Stimulated activated CD4-positive, alpha-beta T cell treated with anti-CD3 and anti-CD28 coated beads, Interleukin-15, amount 100 ng/mL, for 1 hour (primary cell): ENCODE data around the gene FLRT2.

Experiments
- DNase-seq, 2 donors: peaks; one replicate each; pipeline ENCODE4 v3.0.0-alpha.2; 2020; ENCODE audit warnings: low read depth in 1 of 2, low spot score in 1 of 2

Gene FLRT2

DNA sequence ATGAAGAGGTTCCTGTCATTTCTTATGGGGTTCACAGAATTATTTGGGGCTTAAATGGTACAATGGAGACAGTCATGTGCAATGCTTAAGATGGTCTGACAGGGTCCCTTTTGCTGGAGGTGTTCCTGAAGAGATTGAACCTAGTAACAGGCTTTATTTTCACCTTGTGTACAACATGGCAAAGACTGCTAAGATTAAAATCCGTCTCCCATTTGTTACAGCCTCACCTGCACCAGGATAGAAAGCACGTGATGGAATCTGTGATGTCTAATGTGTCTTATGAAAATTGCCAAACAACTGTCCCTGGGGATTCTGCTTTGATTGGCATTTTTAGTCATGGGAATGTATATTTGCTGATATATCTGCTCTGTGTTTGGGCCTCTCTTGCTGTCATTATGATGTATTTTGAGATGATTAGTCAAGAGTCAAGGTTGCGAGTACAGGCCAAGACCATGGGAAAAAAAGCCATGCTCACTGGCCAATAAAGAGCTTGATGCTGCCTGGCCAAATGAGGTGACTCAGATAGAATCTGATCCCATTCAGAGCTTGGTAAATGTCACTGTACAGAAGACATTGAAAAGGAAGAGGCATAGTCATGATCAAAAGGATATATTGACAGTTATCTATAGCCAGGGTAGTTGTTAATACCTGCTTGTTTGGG lies 96.1 kb downstream of the FLRT2 start:
- DNase-seq: no peak

- no peak for DNase-seq
Measured at GRCh38 chr14:85634205-85634604, 104.3 kb downstream of the FLRT2 start.

GRCh38 chr14:85644211-85644610 lies 114.3 kb downstream of the FLRT2 start:
- DNase-seq: no peak

DNA sequence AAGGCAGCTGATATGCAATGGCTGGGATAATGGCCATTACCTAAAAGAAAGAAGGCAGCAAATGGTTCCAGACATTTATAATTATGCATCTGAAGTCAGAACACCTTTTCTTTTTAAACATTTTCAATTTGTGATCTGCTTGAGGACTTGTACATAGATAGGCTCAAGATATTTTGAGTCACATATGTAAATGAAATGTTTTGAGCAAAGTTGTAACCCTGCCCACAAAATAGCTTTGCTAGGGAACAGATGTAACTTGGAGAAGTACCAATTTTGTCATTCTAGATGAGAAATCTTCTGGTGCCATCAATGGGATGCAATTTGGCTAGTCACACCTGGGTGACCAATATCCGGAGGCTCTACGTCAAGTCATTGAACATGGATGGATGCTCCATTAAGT lies 123.1 kb downstream of the FLRT2 start:
- DNase-seq: no peak

- DNase-seq: no peak
Measured at GRCh38 chr14:85660243-85660922, 130.4 kb downstream of the FLRT2 start.

GRCh38 chr14:85662096-85662495 lies 132.2 kb downstream of the FLRT2 start:
- no peak for DNase-seq

GRCh38 chr14:85663256-85663655 lies 133.3 kb downstream of the FLRT2 start:
- DNase-seq: no peak

DNA sequence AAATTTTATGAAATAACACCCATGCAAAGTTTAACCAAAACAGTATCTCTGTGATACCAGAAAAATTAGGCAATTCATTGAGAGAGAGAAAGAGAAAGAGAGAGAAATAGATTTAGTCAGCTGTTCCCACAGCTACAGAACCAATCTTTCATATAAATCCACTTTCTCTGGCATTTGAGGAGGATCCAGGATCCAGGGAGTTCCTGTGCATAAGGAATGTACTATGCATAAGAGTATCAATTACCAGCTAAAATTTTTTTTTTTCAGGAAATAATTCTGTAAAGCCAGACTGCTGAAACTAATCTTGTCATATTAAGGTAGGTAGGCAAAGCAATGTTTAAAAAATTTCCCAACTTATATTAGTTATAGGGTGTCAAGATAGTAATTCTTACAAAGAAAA lies 133.7 kb downstream of the FLRT2 start:
- no peak for DNase-seq

- no peak for DNase-seq
Measured at GRCh38 chr14:85675957-85676356, 146.0 kb downstream of the FLRT2 start.

DNA sequence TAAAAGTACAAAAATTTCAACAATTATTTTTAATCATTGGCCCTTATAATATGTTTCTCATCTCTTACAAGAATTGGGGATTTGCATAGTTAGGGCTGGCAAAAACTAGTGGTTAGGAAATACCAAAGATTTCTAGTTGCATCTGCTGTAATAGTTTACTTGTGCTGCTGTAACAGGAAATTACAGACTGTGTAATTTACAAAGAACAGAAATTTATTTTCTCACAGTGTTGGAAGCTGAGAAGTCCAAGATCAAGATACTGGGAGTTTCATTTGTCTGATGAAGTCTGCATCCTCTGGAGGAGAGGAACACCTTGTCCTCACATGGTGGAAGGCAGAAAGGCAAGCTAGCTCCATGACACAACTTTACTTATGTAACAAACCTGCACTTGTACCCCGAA lies 157.0 kb downstream of the FLRT2 start:
- DNase-seq: no peak

- no peak for DNase-seq
Measured at GRCh38 chr14:85687456-85687855, 157.5 kb downstream of the FLRT2 start.

DNA sequence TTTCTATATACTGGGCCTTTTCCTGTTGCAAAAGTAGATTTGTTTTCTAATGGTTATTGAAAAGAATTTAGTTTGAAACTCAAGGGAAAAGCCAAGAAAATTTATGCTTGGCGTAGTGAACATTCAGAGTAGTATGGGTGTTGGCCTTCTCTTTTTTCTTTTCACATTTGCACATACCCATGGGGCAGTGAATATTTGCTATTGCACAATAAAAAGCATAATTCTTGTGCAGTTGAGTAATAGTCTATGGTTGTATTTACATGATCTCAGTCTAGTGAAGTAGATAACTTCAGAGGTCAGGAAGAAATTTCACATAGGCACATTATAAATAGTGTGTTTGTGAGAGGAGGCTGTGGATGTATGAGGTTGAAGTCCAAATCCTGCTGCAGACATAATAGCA lies 158.1 kb downstream of the FLRT2 start:
- no peak for DNase-seq

DNA sequence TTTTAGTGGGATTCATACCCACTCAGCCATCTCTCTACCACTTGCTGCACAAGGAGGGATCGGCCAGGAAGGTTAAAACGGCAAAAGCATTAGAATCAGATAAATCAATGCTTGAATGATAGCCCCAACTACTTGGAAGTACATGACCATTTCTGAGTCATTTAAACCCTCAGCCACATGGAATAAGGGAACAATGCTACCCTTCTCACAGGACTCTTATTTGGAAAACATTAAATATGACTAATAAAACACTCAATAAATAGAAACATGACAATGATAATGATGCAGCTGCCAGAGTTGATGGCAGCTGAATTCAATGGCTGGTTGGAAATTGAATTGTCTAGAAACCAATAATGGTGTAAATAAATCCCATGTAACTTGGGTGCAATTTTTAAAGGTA lies 165.4 kb downstream of the FLRT2 start:
- no peak for DNase-seq

GRCh38 chr14:85701116-85701515 lies 171.2 kb downstream of the FLRT2 start:
- no peak for DNase-seq

DNA sequence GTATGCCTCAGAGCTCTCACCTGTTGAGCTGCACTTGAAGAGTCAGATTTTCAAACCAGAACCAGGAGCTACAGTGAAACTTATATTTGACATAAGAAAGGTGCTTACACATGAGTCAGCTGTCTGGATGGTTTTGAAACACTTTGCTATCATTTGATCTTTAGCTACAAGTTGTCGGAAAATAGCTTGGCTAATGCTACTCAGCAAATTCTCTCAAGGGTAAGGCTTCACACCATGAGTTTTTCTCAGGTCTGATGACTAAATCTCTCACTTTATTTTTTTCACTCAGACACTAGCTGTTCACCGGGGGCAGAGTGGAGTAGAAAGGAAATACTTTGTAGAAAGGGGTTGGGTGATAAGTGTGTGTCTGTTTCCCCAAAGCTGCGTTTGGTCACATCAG lies 171.8 kb downstream of the FLRT2 start:
- DNase-seq: no peak

DNA sequence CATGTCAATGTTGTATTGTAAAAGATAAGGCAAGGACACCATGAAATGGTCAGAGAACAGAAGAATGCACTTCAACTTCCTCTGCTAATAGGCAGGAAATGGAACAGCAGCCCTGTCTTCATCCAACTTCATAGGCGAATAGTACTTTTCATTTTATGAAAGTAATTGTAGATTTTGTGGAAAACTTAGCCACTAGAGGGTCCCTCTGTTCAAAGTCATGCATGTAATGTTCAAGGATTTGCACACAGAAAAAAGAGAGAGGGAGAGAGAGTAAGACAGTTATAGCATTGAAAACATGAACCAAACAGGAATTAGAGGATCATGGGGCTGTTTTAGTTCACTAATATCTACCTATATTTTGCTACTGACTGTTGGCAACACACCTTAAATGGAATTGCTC lies 172.2 kb downstream of the FLRT2 start:
- DNase-seq: no peak

DNA sequence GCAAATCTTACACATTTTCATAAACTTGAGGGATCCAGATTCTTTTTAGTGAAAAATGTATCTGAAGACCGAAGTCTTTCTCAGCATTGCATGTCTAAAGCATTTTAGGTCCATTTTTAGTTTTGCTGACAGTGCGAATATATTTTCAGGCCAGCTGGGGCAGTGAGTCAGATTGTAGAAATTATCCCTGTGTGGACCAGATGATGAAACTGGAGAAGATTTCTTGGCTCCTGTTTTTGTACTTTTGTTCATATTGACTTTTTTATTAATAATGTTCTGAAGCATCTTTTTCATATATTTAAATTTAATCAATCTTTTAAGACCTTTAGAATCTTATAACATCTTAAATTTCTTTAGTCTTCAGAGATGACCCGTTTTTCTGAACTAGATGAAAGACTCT lies 173.1 kb downstream of the FLRT2 start:
- DNase-seq: no peak
